Osteoblast (primary cell): ENCODE results near the gene SLC9A5. TPM values are rescaled to one million over a fixed set of nuclear protein-coding genes. Genes with fewer than 3 reads are reported as not detected.

ENCODE experiments used
- DNase-seq: peaks from one replicate; pipeline ENCODE4 v3.0.0; 2011; ENCODE audit warnings: low spot score, mixed read lengths; ENCODE audit not compliant: insufficient read length; ENCODE audit errors: missing footprints
- H2AFZ ChIP-seq: 2 replicates; pipeline ENCODE4 v1.6.0; 2011; ENCODE audit warnings: mild to moderate bottlenecking, low read length
- H3K27ac ChIP-seq: 2 replicates; pipeline ENCODE4 v1.5.1; 2011; ENCODE audit warnings: mild to moderate bottlenecking, low read depth, low read length, moderate library complexity
- H3K27me3 ChIP-seq: 2 replicates; pipeline ENCODE4 v1.6.0; 2012; ENCODE audit warnings: mild to moderate bottlenecking, control low read depth, inconsistent platforms, low read length, moderate library complexity; ENCODE audit not compliant: insufficient read depth
- H3K36me3 ChIP-seq: 2 replicates; pipeline ENCODE4 v1.5.1; 2011; ENCODE audit warnings: mild to moderate bottlenecking, low read length, control low read depth, moderate library complexity; ENCODE audit not compliant: insufficient read depth
- H3K4me1 ChIP-seq: 2 replicates; pipeline ENCODE4 v1.5.1; 2011; ENCODE audit warnings: mild to moderate bottlenecking, low read length, control low read depth, moderate library complexity; ENCODE audit not compliant: insufficient read depth
- H3K4me2 ChIP-seq: 2 replicates; pipeline ENCODE4 v1.6.0; 2011; ENCODE audit warnings: mild to moderate bottlenecking, low read length; ENCODE audit not compliant: insufficient read depth
- H3K4me3 ChIP-seq: fragments of 200-600 bp; sonication (generic); 3 replicates; pipeline ENCODE4 v1.5.1; 2012; ENCODE audit warnings: mild to moderate bottlenecking, low read length, inconsistent platforms; ENCODE audit not compliant: insufficient read depth
- H3K79me2 ChIP-seq: 2 replicates; pipeline ENCODE4 v1.6.0; 2012; ENCODE audit warnings: mild to moderate bottlenecking, low read length, control low read depth, inconsistent platforms; ENCODE audit not compliant: insufficient read depth
- H3K9me3 ChIP-seq: 2 replicates; pipeline ENCODE4 v1.5.1; 2011; ENCODE audit warnings: low read depth, low read length, control low read depth
- H4K20me1 ChIP-seq: 2 replicates; pipeline ENCODE4 v1.6.0; 2012; ENCODE audit warnings: mild to moderate bottlenecking, low read length, control low read depth; ENCODE audit not compliant: insufficient read depth
- total RNA-seq: library from RNA; depleted of rRNA; stranded (reverse); fragments of >200 nt; gene quantifications from 2 replicates; pipeline ENCODE4 v1.2.3, GENCODE V29; 2012
- TF ChIP-seq, protein P1 (sequence below): IDR thresholded peaks from 2 replicates; pipeline ENCODE4 v1.5.1; 2011; ENCODE audit warnings: mild to moderate bottlenecking, low read depth, low read length, moderate library complexity; ENCODE audit errors: extremely low read depth

The SLC9A5 gene
- total RNA-seq, 1 donor: 3.6 TPM

GRCh38 chr16:67236563-67237395 lies 12.0 kb upstream of the SLC9A5 start:
- Histone ChIP-seq H3K27ac (no peak overlapping the region), H3K9me3 (no peaks in the 10 kb centered on the region), H3K79me2 (peaks cover 39% of the 10 kb centered on the region), H3K4me3 (no peak overlapping the region), H3K27me3 (no peaks in the 10 kb centered on the region), H4K20me1 (peaks cover 10% of the 10 kb centered on the region), H3K4me1 (peaks cover 23% of the 10 kb centered on the region), H2AFZ (no peak overlapping the region), H3K36me3 (peaks cover 68% of the 10 kb centered on the region), H3K4me2 (no peak overlapping the region)
- TF ChIP-seq, protein P1, sequence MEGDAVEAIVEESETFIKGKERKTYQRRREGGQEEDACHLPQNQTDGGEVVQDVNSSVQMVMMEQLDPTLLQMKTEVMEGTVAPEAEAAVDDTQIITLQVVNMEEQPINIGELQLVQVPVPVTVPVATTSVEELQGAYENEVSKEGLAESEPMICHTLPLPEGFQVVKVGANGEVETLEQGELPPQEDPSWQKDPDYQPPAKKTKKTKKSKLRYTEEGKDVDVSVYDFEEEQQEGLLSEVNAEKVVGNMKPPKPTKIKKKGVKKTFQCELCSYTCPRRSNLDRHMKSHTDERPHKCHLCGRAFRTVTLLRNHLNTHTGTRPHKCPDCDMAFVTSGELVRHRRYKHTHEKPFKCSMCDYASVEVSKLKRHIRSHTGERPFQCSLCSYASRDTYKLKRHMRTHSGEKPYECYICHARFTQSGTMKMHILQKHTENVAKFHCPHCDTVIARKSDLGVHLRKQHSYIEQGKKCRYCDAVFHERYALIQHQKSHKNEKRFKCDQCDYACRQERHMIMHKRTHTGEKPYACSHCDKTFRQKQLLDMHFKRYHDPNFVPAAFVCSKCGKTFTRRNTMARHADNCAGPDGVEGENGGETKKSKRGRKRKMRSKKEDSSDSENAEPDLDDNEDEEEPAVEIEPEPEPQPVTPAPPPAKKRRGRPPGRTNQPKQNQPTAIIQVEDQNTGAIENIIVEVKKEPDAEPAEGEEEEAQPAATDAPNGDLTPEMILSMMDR: no peak
- DNase-seq: peak; percentile 94

DNA sequence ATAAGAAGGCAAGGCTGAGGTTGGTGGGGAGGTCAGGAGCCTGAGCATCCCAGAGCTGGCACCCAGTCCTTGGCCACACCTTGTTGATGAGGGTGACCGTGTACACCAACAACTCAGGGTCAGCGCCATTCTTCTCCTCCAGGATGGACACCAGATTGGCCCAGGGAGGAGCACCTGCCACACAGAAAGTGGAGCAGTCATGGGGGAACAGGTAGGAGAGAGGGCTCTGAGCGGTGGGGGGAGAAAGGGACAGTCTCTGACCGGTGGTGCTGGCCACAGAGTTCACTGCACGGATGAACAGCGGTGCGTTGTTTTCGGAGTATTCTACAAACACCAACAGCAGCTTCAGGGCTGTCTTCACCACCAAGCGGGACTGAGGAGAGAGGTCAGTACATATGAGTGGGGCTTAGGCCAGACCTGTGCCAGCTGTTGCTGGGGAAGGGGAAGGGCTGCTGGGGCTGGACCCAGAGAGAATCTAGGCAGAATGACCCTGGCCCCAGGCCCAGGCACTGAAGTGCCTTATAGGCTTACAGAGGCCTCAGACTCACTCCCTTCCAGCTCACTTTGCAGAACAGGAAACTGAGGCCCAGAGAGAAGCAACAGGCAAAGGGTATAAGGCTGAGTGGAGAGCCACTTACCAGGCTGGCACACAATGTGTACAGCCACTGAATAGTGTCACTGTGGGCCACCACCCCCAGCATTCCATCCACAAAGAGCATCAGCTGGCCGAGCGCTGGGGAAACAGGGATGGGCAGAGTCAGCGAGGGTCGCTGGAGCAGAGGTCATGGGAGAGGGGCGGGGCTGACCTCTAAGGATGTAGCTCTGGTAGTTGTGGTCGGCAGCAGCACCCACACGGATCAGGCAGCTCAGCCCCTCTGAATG lies 11.1 kb upstream of the SLC9A5 start:
- peak; percentile 68 for DNase-seq
- Histone ChIP-seq H3K79me2 (peaks cover 48% of the 10 kb centered on the region), H2AFZ (no peak overlapping the region), H3K4me1 (peaks cover 32% of the 10 kb centered on the region), H3K27ac (peak overlapping the region; percentile 41), H4K20me1 (peaks cover 10% of the 10 kb centered on the region), H3K36me3 (peaks cover 65% of the 10 kb centered on the region), H3K4me2 (no peak overlapping the region), H3K27me3 (no peaks in the 10 kb centered on the region), H3K4me3 (no peak overlapping the region), H3K9me3 (no peaks in the 10 kb centered on the region)
- TF ChIP-seq, protein P1: no peak

DNA sequence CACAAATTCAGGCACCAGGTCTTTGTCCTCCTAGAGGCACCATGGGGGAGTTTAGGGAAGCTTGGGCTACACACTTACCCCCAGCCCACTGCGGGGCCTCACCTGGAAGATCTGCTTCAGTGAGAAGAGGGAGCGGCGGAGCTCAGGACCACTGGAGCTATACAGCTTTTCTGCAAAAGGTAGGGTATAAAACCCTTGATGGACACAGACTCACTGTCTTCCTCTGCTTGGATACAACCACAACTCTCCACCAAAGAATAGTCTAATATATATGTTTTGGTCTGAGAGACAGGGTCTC lies 10.6 kb upstream of the SLC9A5 start:
- no peaks in the 10 kb centered on the region for H3K27me3 ChIP-seq
- no peak for DNase-seq
- H3K4me3 ChIP-seq: no peak overlapping the region
- no peak overlapping the region for H2AFZ ChIP-seq
- H3K79me2 ChIP-seq: peaks cover 52% of the 10 kb centered on the region
- TF ChIP-seq, protein P1: no peak
- H3K4me1 ChIP-seq: peaks cover 36% of the 10 kb centered on the region
- no peak overlapping the region for H3K27ac ChIP-seq
- H3K9me3 ChIP-seq: no peaks in the 10 kb centered on the region
- peaks cover 10% of the 10 kb centered on the region for H4K20me1 ChIP-seq
- no peak overlapping the region for H3K4me2 ChIP-seq
- peaks cover 63% of the 10 kb centered on the region for H3K36me3 ChIP-seq
